AG09319 (cell line): ENCODE measurements around the gene TNNI3.
"Not testable (repeated sequence)": the region's sequence is repeated elsewhere in the genome, so short reads cannot be mapped to it uniquely, and the experiment has no call there.

Source experiments
- DNase-seq: peaks from one replicate; pipeline ENCODE4 v3.0.0-alpha.2; 2010; ENCODE audit warnings: low read depth; ENCODE audit errors: extremely low read depth
- TF ChIP-seq, protein P1 (sequence below): IDR thresholded peaks from 2 replicates; pipeline ENCODE4 v1.5.1; 2011; ENCODE audit warnings: low read depth, mild to moderate bottlenecking, inconsistent platforms, low read length, moderate library complexity

TNNI3 gene

DNA sequence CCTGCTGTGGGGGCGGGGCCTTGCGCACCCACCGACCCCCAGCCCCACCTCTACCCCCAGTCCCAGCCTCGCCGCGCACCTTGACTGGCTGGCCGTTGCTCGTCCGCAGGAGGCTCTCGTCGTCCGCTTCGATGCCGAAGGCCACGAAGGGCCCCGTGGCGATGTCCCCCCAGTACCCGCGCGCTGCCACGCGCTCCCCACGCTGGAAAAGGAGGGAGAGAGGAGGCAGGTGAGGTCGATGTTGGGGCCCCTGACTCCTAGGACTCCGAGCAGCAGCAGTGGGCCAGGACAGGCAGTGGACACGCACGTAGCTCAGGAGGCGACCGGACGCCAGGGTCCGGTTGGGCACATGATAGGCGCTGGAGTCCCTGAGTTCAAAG, 3.4 kb upstream of the TNNI3 start:
- TF ChIP-seq, protein P1, sequence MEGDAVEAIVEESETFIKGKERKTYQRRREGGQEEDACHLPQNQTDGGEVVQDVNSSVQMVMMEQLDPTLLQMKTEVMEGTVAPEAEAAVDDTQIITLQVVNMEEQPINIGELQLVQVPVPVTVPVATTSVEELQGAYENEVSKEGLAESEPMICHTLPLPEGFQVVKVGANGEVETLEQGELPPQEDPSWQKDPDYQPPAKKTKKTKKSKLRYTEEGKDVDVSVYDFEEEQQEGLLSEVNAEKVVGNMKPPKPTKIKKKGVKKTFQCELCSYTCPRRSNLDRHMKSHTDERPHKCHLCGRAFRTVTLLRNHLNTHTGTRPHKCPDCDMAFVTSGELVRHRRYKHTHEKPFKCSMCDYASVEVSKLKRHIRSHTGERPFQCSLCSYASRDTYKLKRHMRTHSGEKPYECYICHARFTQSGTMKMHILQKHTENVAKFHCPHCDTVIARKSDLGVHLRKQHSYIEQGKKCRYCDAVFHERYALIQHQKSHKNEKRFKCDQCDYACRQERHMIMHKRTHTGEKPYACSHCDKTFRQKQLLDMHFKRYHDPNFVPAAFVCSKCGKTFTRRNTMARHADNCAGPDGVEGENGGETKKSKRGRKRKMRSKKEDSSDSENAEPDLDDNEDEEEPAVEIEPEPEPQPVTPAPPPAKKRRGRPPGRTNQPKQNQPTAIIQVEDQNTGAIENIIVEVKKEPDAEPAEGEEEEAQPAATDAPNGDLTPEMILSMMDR: no peak
- DNase-seq: no peak

DNA sequence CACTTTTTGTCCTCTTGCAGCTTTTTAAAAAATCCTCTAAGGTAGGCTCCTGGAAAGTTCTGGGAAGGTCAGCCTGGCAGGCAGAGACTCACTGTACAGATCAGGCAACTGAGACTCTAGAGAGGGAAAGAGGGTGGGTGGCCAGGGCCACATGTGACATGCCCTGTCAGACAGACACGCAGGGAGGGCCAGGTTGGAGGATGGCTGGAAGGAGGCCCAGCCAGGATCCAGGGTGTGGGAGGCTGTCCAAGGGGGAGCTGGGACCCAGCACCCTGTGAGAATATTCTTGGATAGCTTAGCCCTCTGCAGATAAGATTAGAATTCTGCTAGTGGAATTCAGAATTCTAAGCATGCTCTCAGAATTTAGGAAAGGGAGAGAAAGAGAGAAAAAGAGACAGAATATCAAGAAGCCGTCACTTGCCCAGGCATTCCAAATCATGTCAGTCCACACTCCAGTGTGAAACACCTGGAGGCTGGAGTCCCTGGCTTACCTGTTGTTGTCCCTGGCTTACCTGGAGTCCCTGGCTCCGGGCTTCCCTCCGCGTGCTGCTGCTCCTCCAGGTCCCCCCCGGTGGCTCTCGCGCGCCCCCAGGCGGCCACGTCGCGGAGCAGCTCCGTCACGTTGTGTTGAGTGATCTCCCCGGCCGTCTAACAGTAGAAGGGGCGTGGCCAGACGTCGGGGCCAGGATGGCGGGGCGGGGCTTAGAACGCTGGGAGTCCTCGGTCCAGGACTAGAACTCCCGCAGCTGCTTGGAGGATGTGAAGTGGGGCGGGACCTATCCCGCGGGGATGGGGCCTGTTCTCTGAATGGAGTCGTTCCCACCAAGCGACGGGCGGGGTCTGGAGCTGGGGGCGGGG, 2.8 kb upstream of the TNNI3 start:
- TF ChIP-seq, protein P1: peak; percentile 61

DNA sequence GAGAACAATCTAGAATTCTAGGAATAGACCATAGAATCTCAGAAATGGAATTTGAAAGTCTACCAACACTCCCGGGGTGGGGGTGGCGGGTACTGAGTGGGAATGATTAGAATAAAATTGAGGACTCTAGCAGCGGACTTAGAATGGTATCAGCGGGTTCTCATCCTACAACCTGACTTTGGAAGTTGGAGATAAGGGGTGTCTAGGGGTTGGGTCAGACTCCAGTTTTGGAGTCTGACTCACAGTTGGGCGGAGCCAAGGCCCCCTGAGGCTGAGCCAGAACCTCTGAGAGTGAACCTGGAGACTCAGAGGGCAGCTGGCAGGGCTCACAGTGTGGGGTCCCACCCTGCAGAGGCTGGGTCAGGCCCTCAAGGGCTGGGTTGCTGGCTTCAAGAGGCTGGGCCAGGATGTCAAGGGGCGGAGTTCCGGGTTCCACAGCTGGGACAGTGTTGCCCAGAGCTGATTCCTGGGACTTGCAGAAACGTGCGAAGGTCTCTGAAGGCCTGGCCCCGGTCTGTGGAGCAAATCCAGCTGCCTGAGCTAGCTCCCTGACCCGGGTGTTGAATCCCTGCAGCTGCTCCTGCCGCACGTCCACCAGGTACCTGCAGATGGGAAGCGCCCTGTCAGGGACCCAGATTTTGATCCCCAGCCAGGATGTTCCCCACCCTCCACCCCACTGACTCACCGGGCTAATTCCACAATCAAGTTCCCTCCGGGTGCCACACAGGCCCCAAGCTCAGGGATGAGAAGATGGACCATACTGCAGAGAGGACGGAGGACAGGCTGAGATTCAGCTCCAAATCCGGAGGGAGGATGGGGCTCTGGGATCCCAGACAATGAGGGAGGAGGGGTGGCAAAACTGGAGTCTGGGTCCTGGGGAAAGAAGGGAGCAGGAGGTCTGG, 1.6 kb upstream of the TNNI3 start:
- no peak for DNase-seq
- TF ChIP-seq, protein P1: no peak

More for the DNA sequence above, 2.8 kb upstream of the TNNI3 start:
- no peak for DNase-seq

DNA sequence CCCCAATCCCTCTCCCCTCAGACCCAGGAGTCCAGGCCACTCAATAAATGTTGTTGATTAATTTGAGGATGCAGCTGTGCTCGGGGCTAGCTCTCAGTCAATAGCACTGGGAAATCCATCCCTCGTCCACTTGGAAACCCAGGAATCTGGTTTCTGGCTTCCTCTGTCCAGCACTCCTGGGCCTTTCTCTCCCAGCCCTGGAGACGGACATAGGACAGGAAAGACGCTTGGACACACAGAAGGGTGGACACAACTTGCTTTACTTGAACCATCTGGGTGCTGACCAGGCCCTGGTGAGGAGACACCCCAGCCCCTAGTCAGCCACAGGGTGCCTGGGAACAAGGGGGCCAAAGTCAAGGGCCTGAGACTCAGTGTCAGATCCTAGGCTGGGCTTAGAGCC, 891 bp upstream of the TNNI3 start:
- TF ChIP-seq, protein P1: no peak
- no peak for DNase-seq

DNA sequence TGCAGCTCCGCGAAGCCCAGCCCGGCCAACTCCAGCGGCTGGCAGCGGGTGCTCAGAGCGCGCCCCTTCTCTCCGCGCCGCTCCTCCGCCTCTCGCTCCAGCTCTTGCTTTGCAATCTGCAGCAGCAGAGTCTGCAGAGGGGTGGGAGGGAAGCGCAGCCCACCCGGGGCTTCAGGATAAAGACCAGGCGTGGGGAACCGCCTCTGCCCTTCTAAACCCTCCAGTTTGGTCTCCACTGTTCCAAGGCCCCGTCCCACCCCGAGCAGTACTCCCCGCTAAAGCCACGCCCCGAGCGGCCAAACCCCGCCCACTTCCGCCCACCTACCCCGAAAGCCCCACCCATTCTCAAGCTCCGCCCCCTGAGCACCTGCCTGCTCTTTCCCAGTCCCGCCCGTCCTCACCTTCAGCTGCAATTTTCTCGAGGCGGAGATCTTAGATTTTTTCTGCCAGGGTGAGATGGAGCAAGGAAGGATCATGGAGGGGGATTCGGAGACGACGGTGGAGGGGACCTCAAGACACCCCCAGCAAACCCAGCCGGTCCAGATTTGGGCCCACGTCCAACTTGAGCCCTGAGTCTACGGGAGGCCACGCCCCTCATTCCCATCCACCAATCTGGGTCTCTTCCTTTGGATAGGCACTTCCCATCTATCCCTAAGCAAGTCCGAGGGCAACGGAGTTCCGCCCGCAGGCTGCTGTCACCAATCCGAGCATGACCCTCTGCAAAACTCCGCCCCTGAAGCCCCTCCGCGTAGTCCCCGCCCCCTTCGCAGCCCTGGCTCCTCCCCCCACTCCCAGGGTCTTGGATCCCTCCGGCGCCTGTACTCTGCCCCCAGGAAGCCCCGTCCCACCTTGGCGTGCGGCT, 1.1 kb downstream of the TNNI3 start:
- TF ChIP-seq, protein P1: no peak
- no peak for DNase-seq

DNA sequence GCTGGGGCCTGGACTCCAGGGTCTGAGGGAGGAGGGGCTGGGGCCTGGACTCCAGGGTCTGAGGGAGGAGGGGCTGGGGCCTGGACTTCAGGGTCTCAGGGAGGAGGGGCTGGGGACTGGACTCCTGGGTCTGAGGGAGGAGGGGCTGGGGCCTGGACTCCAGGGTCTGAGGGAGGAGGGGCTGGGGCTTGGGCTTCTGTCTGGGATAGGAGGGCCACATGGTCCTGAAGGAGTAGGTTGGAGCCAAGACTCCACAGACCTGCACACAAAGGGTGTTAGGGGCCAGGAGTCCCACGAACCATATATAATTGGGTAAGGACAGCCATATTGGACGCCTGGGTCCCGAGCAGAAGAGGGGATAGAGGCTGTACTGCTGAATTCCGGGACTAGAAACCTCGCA, 1.7 kb downstream of the TNNI3 start:
- DNase-seq: not testable (repeated sequence)

DNA sequence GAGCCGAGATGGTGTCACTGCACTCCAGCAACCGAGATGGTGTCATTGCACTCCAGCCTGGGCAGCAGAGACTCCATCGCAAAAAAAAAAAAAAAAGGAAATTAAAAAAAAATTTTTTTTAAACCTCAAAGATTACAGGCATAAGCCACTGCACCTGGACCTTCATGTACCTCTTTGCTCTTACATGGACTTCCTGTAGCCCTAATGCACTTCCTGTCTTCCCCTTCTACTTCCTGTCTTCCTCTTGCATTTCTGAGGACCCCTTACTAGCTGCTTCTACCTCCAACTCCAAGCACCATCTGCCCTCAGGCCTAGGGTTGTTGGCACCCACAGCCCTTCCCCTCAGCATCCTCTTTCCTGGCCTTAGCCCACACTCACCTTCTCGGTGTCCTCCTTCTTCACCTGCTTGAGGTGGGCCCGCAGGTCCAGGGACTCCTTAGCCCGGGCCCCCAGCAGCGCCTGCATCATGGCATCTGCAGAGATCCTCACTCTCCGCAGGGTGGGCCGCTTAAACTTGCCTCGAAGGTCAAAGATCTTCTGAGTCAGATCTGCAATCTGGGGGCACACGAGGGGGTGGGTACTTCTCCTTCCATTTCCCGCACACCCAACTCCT, 3.8 kb downstream of the TNNI3 start:
- no peak for DNase-seq
- TF ChIP-seq, protein P1: no peak
